Measurements from ENCODE around the gene DMKN.

The DMKN gene

GRCh38 chr19:35513628-35514281 is at the start of gene DMKN:
Gene DMKN (minus strand): TSS chr19:35513649. CDS start chr19:35513475, 174 bp downstream.
- no peak for ATAC-seq

GRCh38 chr19:35562776-35563175 is 49.3 kb upstream of the DMKN start:
- no peak for ATAC-seq
- no peak for TF ChIP-seq POU6F1 (CRISPR knock-in tag; IDR thresholded peaks at IDR 0.05; ENCODE audit: borderline replicate concordance, low read depth)
- TF ChIP-seq ZFP30 (CRISPR knock-in tag; IDR thresholded peaks at IDR 0.05): no peak
- no peak for TF ChIP-seq RARB (CRISPR knock-in tag; IDR thresholded peaks at IDR 0.05)
- no peak for TF ChIP-seq GLIS3 (CRISPR knock-in tag; IDR thresholded peaks at IDR 0.05)
- TF ChIP-seq CREB5 (CRISPR knock-in tag; IDR thresholded peaks at IDR 0.05; ENCODE audit: low read depth): no peak
- TF ChIP-seq TCF4 (CRISPR knock-in tag; IDR thresholded peaks at IDR 0.05; ENCODE audit: borderline replicate concordance): no peak
- no peak for TF ChIP-seq ZNF565 (CRISPR knock-in tag; conservative IDR thresholded peaks at IDR 0.05; ENCODE audit: low read depth)
- no peak for TF ChIP-seq ZNF70 (CRISPR knock-in tag; IDR thresholded peaks at IDR 0.05)
- no peak for TF ChIP-seq ZFP3 (CRISPR knock-in tag; IDR thresholded peaks at IDR 0.05)
- no peak for TF ChIP-seq OSR1 (CRISPR knock-in tag; IDR thresholded peaks at IDR 0.05)
- TF ChIP-seq ESRRG (CRISPR knock-in tag; IDR thresholded peaks at IDR 0.05): no peak
- no peak for TF ChIP-seq PATZ1 (CRISPR knock-in tag; IDR thresholded peaks at IDR 0.05; ENCODE audit: borderline replicate concordance)

More at GRCh38 chr19:35513628-35514281, at the start of gene DMKN:
- TF ChIP-seq ZFP30 (CRISPR knock-in tag; IDR thresholded peaks at IDR 0.05): no peak

- TF ChIP-seq TCF4 (CRISPR knock-in tag; IDR thresholded peaks at IDR 0.05; ENCODE audit: borderline replicate concordance) (no peak), PPARA (CRISPR knock-in tag; IDR thresholded peaks at IDR 0.05; ENCODE audit: borderline replicate concordance) (no peak), BACH2 (CRISPR knock-in tag; IDR thresholded peaks at IDR 0.05; ENCODE audit: borderline replicate concordance) (no peak), OSR1 (CRISPR knock-in tag; IDR thresholded peaks at IDR 0.05) (no peak), TOX (CRISPR knock-in tag; IDR thresholded peaks at IDR 0.05; ENCODE audit: borderline replicate concordance) (no peak), SNAI2 (CRISPR knock-in tag; IDR thresholded peaks at IDR 0.05) (no peak), ZNF8 (CRISPR knock-in tag; IDR thresholded peaks at IDR 0.05) (no peak), ZNF70 (CRISPR knock-in tag; IDR thresholded peaks at IDR 0.05) (no peak), ZFP30 (CRISPR knock-in tag; IDR thresholded peaks at IDR 0.05) (no peak), CSRNP3 (CRISPR knock-in tag; IDR thresholded peaks at IDR 0.05) (no peak), TSHZ2 (CRISPR knock-in tag; IDR thresholded peaks at IDR 0.05) (no peak), RARB (CRISPR knock-in tag; IDR thresholded peaks at IDR 0.05) (no peak)
- ATAC-seq: no peak
Observed at GRCh38 chr19:35562336-35562735, 48.9 kb upstream of the DMKN start.

Measured in SK-N-SH treated with all-trans-retinoic acid at 6 μM for 48 hours (cell line).